Activated CD4-positive, alpha-beta T cell treated with anti-CD3 and anti-CD28 coated beads, Interleukin-2, amount 10 ng/mL, durations not matched to agents 7 days and 5 days (primary cell): ENCODE data around the gene SNX6. TPM values are rescaled to one million over a fixed set of nuclear protein-coding genes. Genes with fewer than 3 reads are reported as not detected.
"Not testable (repeated sequence)": the region's sequence is repeated elsewhere in the genome, so short reads cannot be mapped to it uniquely, and the experiment has no call there.

ENCODE experiments used
- CTCF ChIA-PET: fragments of 350-600 bp; sonication (Branson Sonifier 250); formaldehyde crosslinking; loops from one replicate; lab custom pipeline; 2021; ENCODE audit warnings: antibody characterized with exemption; lab: Charles Lee
- POLR2A ChIA-PET: fragments of 350-600 bp; sonication (Branson Sonifier 250); formaldehyde crosslinking; loops from one replicate; lab custom pipeline; 2021; ENCODE audit warnings: antibody characterized with exemption; lab: Charles Lee
- DNase-seq: peaks from one replicate; pipeline ENCODE4 v3.0.0-alpha.2; 2020
- H3K27ac Mint-ChIP-seq: one replicate; pipeline ENCODE4 v1.8.0; 2021; ENCODE audit warnings: mild to moderate bottlenecking, moderate library complexity, mixed read lengths
- H3K27me3 Mint-ChIP-seq: one replicate; pipeline ENCODE4 v1.8.0; 2021; ENCODE audit warnings: mixed read lengths
- H3K36me3 Mint-ChIP-seq: one replicate; pipeline ENCODE4 v1.8.0; 2021; ENCODE audit warnings: low read depth, mixed read lengths
- H3K4me1 Mint-ChIP-seq: one replicate; pipeline ENCODE4 v1.8.0; 2021; ENCODE audit warnings: mixed read lengths
- H3K4me3 Mint-ChIP-seq: one replicate; pipeline ENCODE4 v1.8.0; 2021; ENCODE audit warnings: mild to moderate bottlenecking, moderate library complexity, mixed read lengths
- H3K9me3 Mint-ChIP-seq: one replicate; pipeline ENCODE4 v1.8.0; 2021; ENCODE audit warnings: mixed read lengths
- total RNA-seq, 2 experiments: library from RNA; stranded (reverse); gene quantifications; one replicate each; pipeline ENCODE4 v1.2.3, GENCODE V29; 2021

The SNX6 gene
- total RNA-seq, 2 experiments from 2014 or later: 81.3 to 83.8 TPM

- peaks cover 49% of the 10 kb centered on the region for H3K36me3 Mint-ChIP-seq
- H3K27me3 Mint-ChIP-seq, DNase-seq, H3K4me3 Mint-ChIP-seq, H3K9me3 Mint-ChIP-seq, H3K4me1 Mint-ChIP-seq, H3K27ac Mint-ChIP-seq, POLR2A ChIA-PET: not testable (repeated sequence)
- CTCF ChIA-PET: interaction anchor here (0.7 kb wide), 1 partner anchor 13 kb away, joined by 3 read pairs; no protein-coding TSS in a partner anchor
Measured at GRCh38 chr14:34524216-34524615, 105.7 kb downstream of the SNX6 start.

- no peaks in the 10 kb centered on the region for H3K9me3 Mint-ChIP-seq
- CTCF ChIA-PET: interaction anchor here (1.3 kb wide), 1 partner anchor 21 kb away, joined by 3 read pairs; no protein-coding TSS in a partner anchor
- H3K4me3 Mint-ChIP-seq: no peak overlapping the region
- peaks cover 57% of the 10 kb centered on the region for H3K36me3 Mint-ChIP-seq
- no peaks in the 10 kb centered on the region for H3K4me1 Mint-ChIP-seq
- H3K27me3 Mint-ChIP-seq: no peaks in the 10 kb centered on the region
- no peak overlapping the region for H3K27ac Mint-ChIP-seq
- no peak for DNase-seq
- POLR2A ChIA-PET: no interaction called here
Measured at GRCh38 chr14:34522496-34522895, 107.5 kb downstream of the SNX6 start.

- not testable (repeated sequence) for H3K9me3 Mint-ChIP-seq, H3K4me1 Mint-ChIP-seq, H3K27ac Mint-ChIP-seq, H3K27me3 Mint-ChIP-seq, H3K4me3 Mint-ChIP-seq, DNase-seq
- H3K36me3 Mint-ChIP-seq: peaks cover 56% of the 10 kb centered on the region
- ChIA-PET POLR2A (interaction anchor here (0.6 kb wide), 2 partner anchors 198 to 382 kb away, joined by 3 to 9 read pairs; no protein-coding TSS in a partner anchor), CTCF (interaction anchor here (1.5 kb wide), 1 partner anchor 10 kb away, joined by 4 read pairs; no protein-coding TSS in a partner anchor)
Measured at GRCh38 chr14:34521071-34521470, 108.9 kb downstream of the SNX6 start.

- H3K27me3 Mint-ChIP-seq, H3K27ac Mint-ChIP-seq, H3K4me1 Mint-ChIP-seq, H3K4me3 Mint-ChIP-seq, H3K9me3 Mint-ChIP-seq, DNase-seq: not testable (repeated sequence)
- POLR2A ChIA-PET: interaction anchor here (0.6 kb wide), 1 partner anchor 197 kb away, joined by 3 read pairs; no protein-coding TSS in a partner anchor
- H3K36me3 Mint-ChIP-seq: peaks cover 61% of the 10 kb centered on the region
- CTCF ChIA-PET: interaction anchor here (1.5 kb wide), 1 partner anchor 9 kb away, joined by 4 read pairs; no protein-coding TSS in a partner anchor
Measured at GRCh38 chr14:34520304-34520970, 109.5 kb downstream of the SNX6 start.

Other genes with a start within 250 kb of the SNX6 start
- gene SPTSSA, start 167.9 kb downstream of the SNX6 start, total RNA-seq: 10 to 100 TPM; 11.0 to 12.4 TPM
- 10 to 100 TPM; 35.9 to 41.0 TPM for gene EAPP, start 90.4 kb downstream of the SNX6 start, total RNA-seq
- 1 to 10 TPM; 5.4 to 6.3 TPM for gene CFL2, start 84.4 kb upstream of the SNX6 start, total RNA-seq
- gene BAZ1A, start 245.2 kb upstream of the SNX6 start, total RNA-seq: 10 to 100 TPM; 50.4 to 69.4 TPM